ENCODE results near the gene CAMK2N1.
"Not testable (repeated sequence)": the region's sequence is repeated elsewhere in the genome, so short reads cannot be mapped to it uniquely, and the experiment has no call there.

CAMK2N1 gene

GRCh38 chr1:20497506-20497905, 11.5 kb upstream of the CAMK2N1 start:
- Histone ChIP-seq H3K27me3 (ENCODE audit: insufficient read depth, poor library complexity, severe bottlenecking) (no peaks in the 10 kb centered on the region), H3K27ac (ENCODE audit: poor library complexity, severe bottlenecking) (peak overlapping the region; percentile 98), H3K4me3 (ENCODE audit: severe bottlenecking) (no peak overlapping the region), H3K36me3 (ENCODE audit: low read depth) (peaks cover 41% of the 10 kb centered on the region), H3K4me1 (ENCODE audit: insufficient read depth, poor library complexity, severe bottlenecking) (peaks cover 29% of the 10 kb centered on the region), H3K9me3 (ENCODE audit: severe bottlenecking) (no peaks in the 10 kb centered on the region)
- DNase-seq (ENCODE audit: low spot score) (no peak), ATAC-seq (ENCODE audit: low read depth) (no peak)
- no peak for TF ChIP-seq CTCF (IDR thresholded peaks at IDR 0.05; ENCODE audit: poor library complexity, severe bottlenecking)

- H3K4me3 ChIP-seq (ENCODE audit: severe bottlenecking); H3K27me3 ChIP-seq (ENCODE audit: insufficient read depth, poor library complexity, severe bottlenecking); ATAC-seq (ENCODE audit: low read depth); H3K9me3 ChIP-seq (ENCODE audit: severe bottlenecking): not testable (repeated sequence)
- DNase-seq (ENCODE audit: low spot score) = peak; percentile 7
- H3K4me1 ChIP-seq (ENCODE audit: insufficient read depth, poor library complexity, severe bottlenecking) = peaks cover 29% of the 10 kb centered on the region
- peak overlapping the region; percentile 98 for H3K27ac ChIP-seq (ENCODE audit: poor library complexity, severe bottlenecking)
- H3K36me3 ChIP-seq (ENCODE audit: low read depth) = peaks cover 34% of the 10 kb centered on the region
Measured at GRCh38 chr1:20496725-20497383, 10.8 kb upstream of the CAMK2N1 start.

GRCh38 chr1:20496241-20496661, 10.2 kb upstream of the CAMK2N1 start:
- Histone ChIP-seq H3K27ac (ENCODE audit: poor library complexity, severe bottlenecking) (peak overlapping the region; percentile 98), H3K36me3 (ENCODE audit: low read depth) (peaks cover 28% of the 10 kb centered on the region)

GRCh38 chr1:20495661-20496060, 9.7 kb upstream of the CAMK2N1 start:
- H3K36me3 ChIP-seq (ENCODE audit: low read depth) = peaks cover 23% of the 10 kb centered on the region
- no peaks in the 10 kb centered on the region for H3K27me3 ChIP-seq (ENCODE audit: insufficient read depth, poor library complexity, severe bottlenecking)
- ATAC-seq (ENCODE audit: low read depth) = no peak
- H3K27ac ChIP-seq (ENCODE audit: poor library complexity, severe bottlenecking) = peak overlapping the region; percentile 98
- no peaks in the 10 kb centered on the region for H3K9me3 ChIP-seq (ENCODE audit: severe bottlenecking)
- no peak for DNase-seq (ENCODE audit: low spot score)
- peaks cover 29% of the 10 kb centered on the region for H3K4me1 ChIP-seq (ENCODE audit: insufficient read depth, poor library complexity, severe bottlenecking)
- no peak for TF ChIP-seq CTCF (IDR thresholded peaks at IDR 0.05; ENCODE audit: poor library complexity, severe bottlenecking)
- no peak overlapping the region for H3K4me3 ChIP-seq (ENCODE audit: severe bottlenecking)

More at GRCh38 chr1:20496241-20496661, 10.2 kb upstream of the CAMK2N1 start:
- no peak for TF ChIP-seq CTCF (IDR thresholded peaks at IDR 0.05; ENCODE audit: poor library complexity, severe bottlenecking)
- H3K4me1 ChIP-seq (ENCODE audit: insufficient read depth, poor library complexity, severe bottlenecking) = peaks cover 29% of the 10 kb centered on the region
- no peaks in the 10 kb centered on the region for H3K27me3 ChIP-seq (ENCODE audit: insufficient read depth, poor library complexity, severe bottlenecking)
- no peaks in the 10 kb centered on the region for H3K9me3 ChIP-seq (ENCODE audit: severe bottlenecking)
- DNase-seq (ENCODE audit: low spot score) (peak; percentile 86), ATAC-seq (ENCODE audit: low read depth) (peak; percentile 69)
- no peak overlapping the region for H3K4me3 ChIP-seq (ENCODE audit: severe bottlenecking)

GRCh38 chr1:20494609-20495311, 8.8 kb upstream of the CAMK2N1 start:
- TF ChIP-seq CTCF (IDR thresholded peaks at IDR 0.05; ENCODE audit: poor library complexity, severe bottlenecking) = no peak
- Histone ChIP-seq H3K4me3 (ENCODE audit: severe bottlenecking) (no peak overlapping the region), H3K27me3 (ENCODE audit: insufficient read depth, poor library complexity, severe bottlenecking) (no peaks in the 10 kb centered on the region), H3K27ac (ENCODE audit: poor library complexity, severe bottlenecking) (peak overlapping the region; percentile 98), H3K36me3 (ENCODE audit: low read depth) (peaks cover 16% of the 10 kb centered on the region), H3K9me3 (ENCODE audit: severe bottlenecking) (no peaks in the 10 kb centered on the region), H3K4me1 (ENCODE audit: insufficient read depth, poor library complexity, severe bottlenecking) (peaks cover 29% of the 10 kb centered on the region)
- DNase-seq (ENCODE audit: low spot score) (peak; percentile 61), ATAC-seq (ENCODE audit: low read depth) (peak; percentile 53)
